ENCODE measurements around the gene LAPTM5. TPM values are rescaled to one million over a fixed set of nuclear protein-coding genes. Genes with fewer than 3 reads are reported as not detected.
A peak's percentile ranks its signal among the peaks of the same experiment; 100 is the strongest.

Gene LAPTM5
- total RNA-seq, 1 donor from 2014 or later, result 424 TPM

GRCh38 chr1:30756545-30757351 lies 826 bp downstream of the LAPTM5 start:
- no peaks in the 10 kb centered on the region for H3K9me3 ChIP-seq
- ATAC-seq (peak; percentile 90), DNase-seq (peak; percentile 88)
- no peaks in the 10 kb centered on the region for H3K36me3 ChIP-seq
- peak overlapping the region; percentile 85 for H3K27ac ChIP-seq
- peaks cover 24% of the 10 kb centered on the region for H3K4me1 ChIP-seq
- H3K27me3 ChIP-seq, result no peaks in the 10 kb centered on the region
- H3K4me3 ChIP-seq, result peak overlapping the region; percentile 58
- TF ChIP-seq, protein P1, sequence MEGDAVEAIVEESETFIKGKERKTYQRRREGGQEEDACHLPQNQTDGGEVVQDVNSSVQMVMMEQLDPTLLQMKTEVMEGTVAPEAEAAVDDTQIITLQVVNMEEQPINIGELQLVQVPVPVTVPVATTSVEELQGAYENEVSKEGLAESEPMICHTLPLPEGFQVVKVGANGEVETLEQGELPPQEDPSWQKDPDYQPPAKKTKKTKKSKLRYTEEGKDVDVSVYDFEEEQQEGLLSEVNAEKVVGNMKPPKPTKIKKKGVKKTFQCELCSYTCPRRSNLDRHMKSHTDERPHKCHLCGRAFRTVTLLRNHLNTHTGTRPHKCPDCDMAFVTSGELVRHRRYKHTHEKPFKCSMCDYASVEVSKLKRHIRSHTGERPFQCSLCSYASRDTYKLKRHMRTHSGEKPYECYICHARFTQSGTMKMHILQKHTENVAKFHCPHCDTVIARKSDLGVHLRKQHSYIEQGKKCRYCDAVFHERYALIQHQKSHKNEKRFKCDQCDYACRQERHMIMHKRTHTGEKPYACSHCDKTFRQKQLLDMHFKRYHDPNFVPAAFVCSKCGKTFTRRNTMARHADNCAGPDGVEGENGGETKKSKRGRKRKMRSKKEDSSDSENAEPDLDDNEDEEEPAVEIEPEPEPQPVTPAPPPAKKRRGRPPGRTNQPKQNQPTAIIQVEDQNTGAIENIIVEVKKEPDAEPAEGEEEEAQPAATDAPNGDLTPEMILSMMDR (IDR thresholded peaks at IDR 0.05), result no peak
- intact Hi-C loops (cut with DNase I), result no loop called here

- H3K9me3 ChIP-seq, result no peaks in the 10 kb centered on the region
- H3K4me3 ChIP-seq, result peak overlapping the region; percentile 58
- no peak for DNase-seq
- TF ChIP-seq, protein P1 (IDR thresholded peaks at IDR 0.05), result no peak
- no peaks in the 10 kb centered on the region for H3K36me3 ChIP-seq
- H3K27ac ChIP-seq, result peak overlapping the region; percentile 85
- H3K4me1 ChIP-seq, result peaks cover 26% of the 10 kb centered on the region
- H3K27me3 ChIP-seq, result no peaks in the 10 kb centered on the region
- no peak for ATAC-seq
- intact Hi-C loops (cut with DNase I), result no loop called here
Measured at GRCh38 chr1:30756206-30756544, 1.4 kb downstream of the LAPTM5 start.

DNA sequence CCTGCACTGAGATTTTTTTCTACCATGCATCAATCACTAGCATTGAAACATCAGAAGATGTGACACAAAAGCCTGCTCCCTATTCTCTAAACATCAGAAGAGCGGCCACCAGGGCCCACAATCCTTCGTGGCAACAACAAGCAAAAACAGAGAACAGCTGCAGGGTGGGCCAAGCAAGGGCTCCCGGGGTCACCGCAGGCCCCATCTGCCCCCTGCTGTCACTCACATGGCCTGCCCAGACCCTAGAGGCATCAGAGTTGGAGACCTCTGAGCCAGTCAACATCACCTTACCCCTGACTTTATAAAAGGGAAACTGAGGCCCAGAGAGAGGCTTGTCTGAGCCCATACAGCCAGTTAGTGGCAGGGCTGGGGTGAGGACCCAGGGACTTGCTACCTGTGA lies 1.8 kb downstream of the LAPTM5 start:
- Histone ChIP-seq H3K4me3 (peak overlapping the region; percentile 58), H3K36me3 (no peaks in the 10 kb centered on the region), H3K9me3 (no peaks in the 10 kb centered on the region), H3K27ac (peak overlapping the region; percentile 85), H3K4me1 (peaks cover 30% of the 10 kb centered on the region), H3K27me3 (no peaks in the 10 kb centered on the region)
- intact Hi-C loops (cut with DNase I), result no loop called here
- TF ChIP-seq, protein P1 (IDR thresholded peaks at IDR 0.05), result no peak
- ATAC-seq (no peak), DNase-seq (no peak)

DNA sequence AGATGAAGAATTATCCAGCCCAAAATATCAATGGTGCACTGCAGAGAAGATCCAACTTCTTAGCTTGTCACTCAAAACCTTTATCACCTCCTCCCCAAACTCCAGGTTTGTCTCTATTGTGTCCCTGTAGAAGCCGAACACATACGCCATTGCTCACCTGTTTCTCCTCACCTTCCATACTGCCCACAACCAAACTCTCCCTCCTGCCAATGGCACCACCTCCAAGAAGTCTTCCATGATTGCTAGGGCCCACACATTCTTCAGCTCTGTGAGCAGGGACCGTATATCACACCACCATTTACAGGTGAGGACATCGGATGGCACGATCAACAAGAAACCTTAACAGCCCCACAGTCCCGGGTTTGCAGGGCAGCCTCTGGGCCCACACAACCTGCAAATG lies 2.2 kb downstream of the LAPTM5 start:
- TF ChIP-seq, protein P1 (IDR thresholded peaks at IDR 0.05), result no peak
- intact Hi-C loops (cut with DNase I), result no loop called here
- Histone ChIP-seq H3K27ac (no peak overlapping the region), H3K36me3 (no peaks in the 10 kb centered on the region), H3K4me1 (peaks cover 31% of the 10 kb centered on the region), H3K27me3 (no peaks in the 10 kb centered on the region), H3K9me3 (no peaks in the 10 kb centered on the region), H3K4me3 (peak overlapping the region; percentile 58)
- DNase-seq (no peak), ATAC-seq (no peak)

GRCh38 chr1:30754684-30755171 lies 2.8 kb downstream of the LAPTM5 start:
- peak overlapping the region; percentile 58 for H3K4me3 ChIP-seq

More at GRCh38 chr1:30754684-30755171, 2.8 kb downstream of the LAPTM5 start:
- Histone ChIP-seq H3K9me3 (no peaks in the 10 kb centered on the region), H3K27ac (peak overlapping the region; percentile 49), H3K4me1 (peaks cover 32% of the 10 kb centered on the region), H3K36me3 (no peaks in the 10 kb centered on the region), H3K27me3 (no peaks in the 10 kb centered on the region)
- DNase-seq, result no peak
- intact Hi-C loops (cut with DNase I), result no loop called here
- ATAC-seq, result peak; percentile 4
- TF ChIP-seq, protein P1 (IDR thresholded peaks at IDR 0.05), result no peak
